ENCODE data around the gene KRTAP10-8.

- no peak for TF ChIP-seq CTCF (IDR thresholded peaks at IDR 0.05)
- TF ChIP-seq POLR2A (IDR thresholded peaks at IDR 0.05) = no peak
Observed at GRCh38 chr21:44564099-44564498, 47.8 kb upstream of the KRTAP10-8 start.

Data from prostate gland (tissue), 2 donors.